AG04449 (cell line): ENCODE results near the gene HDDC3.

Experiments
- CTCF ChIA-PET: fragments of 350-600 bp; formaldehyde crosslinking; extraction: SDS; loops from one replicate; lab custom pipeline; 2021; ENCODE audit warnings: antibody characterized with exemption; lab: Yijun Ruan, JAX
- POLR2A ChIA-PET: fragments of 400-600, 350-600 bp; formaldehyde crosslinking; extraction: SDS; loops from one replicate; lab custom pipeline; 2020; ENCODE audit warnings: antibody characterized with exemption, inconsistent platforms; lab: Yijun Ruan, JAX
- DNase-seq: peaks from one replicate; pipeline ENCODE4 v3.0.0-alpha.2; 2010; ENCODE audit warnings: low read depth, low spot score
- H3K4me3 ChIP-seq: 2 replicates; pipeline ENCODE4 v1.5.1; 2011; ENCODE audit warnings: low read depth, mild to moderate bottlenecking, control low read depth, low read length
- CTCF ChIP-seq: IDR thresholded peaks from one replicate; pipeline ENCODE4 v1.5.1; 2011; ENCODE audit warnings: mild to moderate bottlenecking, moderate library complexity, low read length, control low read depth, inconsistent platforms; ENCODE audit not compliant: insufficient read depth; ENCODE audit errors: missing control alignments

The HDDC3 gene

DNA sequence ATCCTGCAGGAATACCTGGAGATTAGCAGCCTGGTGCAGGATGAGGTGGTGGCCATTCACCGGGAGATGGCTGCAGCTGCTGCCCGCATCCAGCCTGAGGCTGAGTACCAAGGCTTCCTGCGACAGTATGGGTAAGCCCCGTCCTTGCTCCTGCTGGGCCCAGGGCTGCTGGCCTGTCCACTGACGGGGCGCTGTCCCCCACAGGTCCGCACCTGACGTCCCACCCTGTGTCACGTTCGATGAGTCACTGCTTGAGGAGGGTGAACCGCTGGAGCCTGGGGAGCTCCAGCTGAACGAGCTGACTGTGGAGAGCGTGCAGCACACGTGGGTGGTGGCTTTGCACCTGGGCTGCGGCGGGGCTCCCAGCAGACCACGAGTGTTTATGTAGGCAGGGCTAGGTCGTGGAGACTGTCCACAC is 43.0 kb downstream of the HDDC3 start:
- DNase-seq = no peak
- TF ChIP-seq CTCF = no peak
- ChIA-PET CTCF (interaction anchor here (0.6 to 2.8 kb wide), 6 partner anchors 12 to 280 kb away, joined by 3 to 20 read pairs (median 8); partner anchors contain the start of gene MAN2A2), POLR2A (no interaction called here)
- no peak overlapping the region for H3K4me3 ChIP-seq

DNA sequence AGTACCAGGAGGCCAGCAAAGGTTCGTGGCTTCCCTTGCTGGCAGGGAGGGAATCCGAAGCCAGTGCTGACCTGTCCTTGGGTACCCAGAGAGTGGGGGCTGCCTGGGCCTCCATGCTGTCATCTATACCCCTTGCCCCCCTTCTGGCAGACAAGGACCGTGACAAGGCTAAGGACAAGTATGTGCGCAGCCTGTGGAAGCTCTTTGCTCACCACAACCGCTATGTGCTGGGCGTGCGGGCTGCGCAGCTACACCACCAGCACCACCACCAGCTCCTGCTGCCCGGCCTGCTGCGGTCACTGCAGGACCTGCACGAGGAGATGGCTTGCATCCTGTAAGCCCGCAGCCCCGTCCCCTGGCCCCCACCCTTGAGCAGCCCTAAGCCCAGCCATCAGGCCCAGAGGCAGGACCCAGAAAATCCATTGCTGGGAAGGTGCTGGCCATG is 45.3 kb downstream of the HDDC3 start:
- no peak for TF ChIP-seq CTCF
- no peak for DNase-seq
- CTCF ChIA-PET = interaction anchor here (0.8 to 7.1 kb wide), 24 partner anchors 8 to 388 kb away, joined by 3 to 204 read pairs (median 8); partner anchors contain the start of genes HDDC3, MAN2A2 and UNC45A
- H3K4me3 ChIP-seq = no peak overlapping the region
- POLR2A ChIA-PET = no interaction called here

DNA sequence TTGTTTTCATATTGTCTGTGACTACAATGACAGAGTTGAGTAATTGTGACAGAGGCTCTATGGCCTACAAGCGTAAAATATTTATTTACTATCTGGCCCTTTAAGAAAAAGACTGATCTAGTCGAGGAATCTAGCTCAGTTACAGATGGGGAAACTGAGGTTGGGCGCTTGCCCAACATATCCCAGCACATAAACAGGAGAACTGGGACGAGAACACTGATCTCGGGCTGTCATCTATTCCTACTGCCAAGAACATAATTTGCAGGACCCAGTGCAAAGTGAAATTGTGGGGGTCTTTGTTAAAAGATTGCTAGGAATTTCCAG is 46.1 kb downstream of the HDDC3 start:
- no peak for TF ChIP-seq CTCF
- H3K4me3 ChIP-seq = no peak overlapping the region
- CTCF ChIA-PET = interaction anchor here (0.7 to 7.1 kb wide), 66 partner anchors 9 to 638 kb away, joined by 3 to 204 read pairs (median 6); partner anchors contain the start of genes BLM, FURIN, HDDC3 and MAN2A2
- POLR2A ChIA-PET = no interaction called here
- no peak for DNase-seq

- TF ChIP-seq CTCF = peak; percentile 95
- CTCF ChIA-PET = interaction anchor here (0.6 to 7.1 kb wide), 79 partner anchors 9 to 637 kb away, joined by 3 to 204 read pairs (median 5); partner anchors contain the start of genes BLM, FURIN, HDDC3 and MAN2A2
- H3K4me3 ChIP-seq = no peak overlapping the region
- POLR2A ChIA-PET = interaction anchor here (0.6 kb wide), 1 partner anchor 16 kb away, joined by 3 read pairs; no protein-coding TSS in a partner anchor
- DNase-seq = no peak
These were observed 46.7 kb downstream of the HDDC3 start for GRCh38 chr15:90885432-90886290.

GRCh38 chr15:90884719-90885431 is 47.5 kb downstream of the HDDC3 start:
- DNase-seq = no peak
- CTCF ChIA-PET = interaction anchor here (0.6 to 7.1 kb wide), 53 partner anchors 9 to 565 kb away, joined by 3 to 204 read pairs (median 5); partner anchors contain the start of genes BLM, FURIN, HDDC3 and MAN2A2
- no peak for TF ChIP-seq CTCF
- peak overlapping the region; percentile 52 for H3K4me3 ChIP-seq
- POLR2A ChIA-PET = interaction anchor here (0.6 kb wide), 1 partner anchor 15 kb away, joined by 3 read pairs; no protein-coding TSS in a partner anchor
